SK-N-SH (cell line): ENCODE results near the gene CDK5R2.

ENCODE experiments used
- CHD2 ChIP-seq: fragments of 150-350 bp; IDR thresholded peaks from 2 replicates; pipeline ENCODE4 v1.6.1; 2018; ENCODE audit warnings: low read length; ENCODE audit not compliant: partially characterized antibody
- GABPA ChIP-seq: IDR thresholded peaks from 2 replicates; pipeline ENCODE4 v1.4.0; 2012; ENCODE audit warnings: low read depth, mild to moderate bottlenecking
- GATA2 ChIP-seq: sonication (generic); formaldehyde crosslinking; IDR thresholded peaks from 2 replicates; pipeline ENCODE4 v1.5.0; 2020; ENCODE audit warnings: mild to moderate bottlenecking, missing genetic modification reagents
- JUND ChIP-seq: IDR thresholded peaks from 2 replicates; pipeline ENCODE4 v1.4.0; 2012
- MAX ChIP-seq: IDR thresholded peaks from 2 replicates; pipeline ENCODE4 v1.4.0; 2012; ENCODE audit warnings: low read depth
- MXI1 ChIP-seq: IDR thresholded peaks from 2 replicates; pipeline ENCODE4 v1.6.1; 2012; ENCODE audit warnings: mild to moderate bottlenecking, low read depth, low read length, improper control_type of control experiment
- NRF1 ChIP-seq: IDR thresholded peaks from 2 replicates; pipeline ENCODE4 v1.6.1; 2012; ENCODE audit warnings: low read depth, mild to moderate bottlenecking, low read length
- POLR2AphosphoS5 ChIP-seq: IDR thresholded peaks from 2 replicates; pipeline ENCODE4 v1.6.1; 2012; ENCODE audit warnings: low read depth, low read length
- RAD21 ChIP-seq: IDR thresholded peaks from 2 replicates; pipeline ENCODE4 v1.6.1; 2012; ENCODE audit warnings: mild to moderate bottlenecking, low read length
- RFX5 ChIP-seq: IDR thresholded peaks from 2 replicates; pipeline ENCODE4 v1.6.1; 2012; ENCODE audit warnings: mild to moderate bottlenecking, improper control_type of control experiment, low read length
- TAF1 ChIP-seq: IDR thresholded peaks from 2 replicates; pipeline ENCODE4 v1.6.1; 2012; ENCODE audit warnings: low read depth, mild to moderate bottlenecking, low read length, moderate library complexity, borderline replicate concordance
- YY1 ChIP-seq: IDR thresholded peaks from 2 replicates; pipeline ENCODE4 v1.4.0; 2012; ENCODE audit warnings: low read depth, mild to moderate bottlenecking
- TF ChIP-seq, protein P1 (sequence below): fragments of 200-600 bp; sonication (generic); IDR thresholded peaks from 2 replicates; pipeline ENCODE4 v1.6.1; 2017; ENCODE audit warnings: antibody characterized with exemption, mild to moderate bottlenecking, moderate library complexity

GRCh38 chr2:219001577-219002394 lies 42.3 kb downstream of the CDK5R2 start:
- TF ChIP-seq RAD21 (no peak), TAF1 (no peak), CHD2 (no peak), MXI1 (no peak), GABPA (no peak), MAX (no peak), JUND (no peak), NRF1 (no peak), RFX5 (no peak), GATA2 (CRISPR knock-in tag) (0 out of 2 replicates have a peak, but pooled peaks have one; percentile 11), YY1 (no peak), POLR2AphosphoS5 (no peak)
- TF ChIP-seq, protein P1, sequence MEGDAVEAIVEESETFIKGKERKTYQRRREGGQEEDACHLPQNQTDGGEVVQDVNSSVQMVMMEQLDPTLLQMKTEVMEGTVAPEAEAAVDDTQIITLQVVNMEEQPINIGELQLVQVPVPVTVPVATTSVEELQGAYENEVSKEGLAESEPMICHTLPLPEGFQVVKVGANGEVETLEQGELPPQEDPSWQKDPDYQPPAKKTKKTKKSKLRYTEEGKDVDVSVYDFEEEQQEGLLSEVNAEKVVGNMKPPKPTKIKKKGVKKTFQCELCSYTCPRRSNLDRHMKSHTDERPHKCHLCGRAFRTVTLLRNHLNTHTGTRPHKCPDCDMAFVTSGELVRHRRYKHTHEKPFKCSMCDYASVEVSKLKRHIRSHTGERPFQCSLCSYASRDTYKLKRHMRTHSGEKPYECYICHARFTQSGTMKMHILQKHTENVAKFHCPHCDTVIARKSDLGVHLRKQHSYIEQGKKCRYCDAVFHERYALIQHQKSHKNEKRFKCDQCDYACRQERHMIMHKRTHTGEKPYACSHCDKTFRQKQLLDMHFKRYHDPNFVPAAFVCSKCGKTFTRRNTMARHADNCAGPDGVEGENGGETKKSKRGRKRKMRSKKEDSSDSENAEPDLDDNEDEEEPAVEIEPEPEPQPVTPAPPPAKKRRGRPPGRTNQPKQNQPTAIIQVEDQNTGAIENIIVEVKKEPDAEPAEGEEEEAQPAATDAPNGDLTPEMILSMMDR: no peak
